Smooth muscle cell (in vitro differentiated cells): Measurements from ENCODE around the gene NUP62. TPM values are rescaled to one million over a fixed set of nuclear protein-coding genes. Genes with fewer than 3 reads are reported as not detected.
"Not testable (repeated sequence)": the region's sequence is repeated elsewhere in the genome, so short reads cannot be mapped to it uniquely, and the experiment has no call there.

ENCODE experiments used
- DNase-seq: peaks from one replicate; lab custom pipeline; 2025; ENCODE audit not compliant: unreplicated experiment; lab: John Stamatoyannopoulos, UW
- H2AFZ ChIP-seq: fragments of 200-600 bp; sonication (generic); 2 replicates; pipeline ENCODE4 v1.6.0; 2016; ENCODE audit warnings: antibody characterized with exemption, low read depth, mild to moderate bottlenecking
- H3F3A ChIP-seq: fragments of 200-600 bp; sonication (generic); 2 replicates; pipeline ENCODE4 v1.6.0; 2017; ENCODE audit warnings: antibody characterized with exemption, low read depth
- H3K27ac ChIP-seq: fragments of 200-600 bp; sonication (generic); 2 replicates; pipeline ENCODE4 v1.5.1; 2016; ENCODE audit warnings: low read depth, mild to moderate bottlenecking
- H3K27me3 ChIP-seq: fragments of 200-600 bp; sonication (generic); 2 replicates; pipeline ENCODE4 v1.6.1; 2016; ENCODE audit warnings: low read depth, mild to moderate bottlenecking
- H3K36me3 ChIP-seq: fragments of 200-600 bp; sonication (generic); 2 replicates; pipeline ENCODE4 v1.5.1; 2016; ENCODE audit warnings: low read depth
- H3K4me1 ChIP-seq: fragments of 200-600 bp; sonication (generic); 2 replicates; pipeline ENCODE4 v1.5.1; 2016; ENCODE audit warnings: low read depth
- H3K4me2 ChIP-seq: fragments of 200-600 bp; sonication (generic); 2 replicates; pipeline ENCODE4 v1.6.0; 2016; ENCODE audit warnings: mild to moderate bottlenecking
- H3K4me3 ChIP-seq: fragments of 200-600 bp; sonication (generic); 2 replicates; pipeline ENCODE4 v1.5.1; 2016; ENCODE audit warnings: mild to moderate bottlenecking
- H3K79me2 ChIP-seq: fragments of 200-600 bp; sonication (generic); 2 replicates; pipeline ENCODE4 v1.6.0; 2016; ENCODE audit warnings: low read depth, mild to moderate bottlenecking
- H3K9ac ChIP-seq: fragments of 200-600 bp; sonication (generic); 2 replicates; pipeline ENCODE4 v1.6.0; 2016; ENCODE audit warnings: low read depth
- H3K9me3 ChIP-seq: fragments of 200-600 bp; sonication (generic); replicated peaks from 2 replicates; pipeline ENCODE4 v1.5.1; 2016; ENCODE audit warnings: low read depth
- H4K20me1 ChIP-seq: fragments of 200-600 bp; sonication (generic); 2 replicates; pipeline ENCODE4 v1.6.0; 2016; ENCODE audit warnings: low read depth
- CTCF ChIP-seq: fragments of 200-600 bp; sonication (generic); IDR thresholded peaks from 2 replicates; pipeline ENCODE4 v1.5.1; 2017; ENCODE audit warnings: borderline replicate concordance, mild to moderate bottlenecking, antibody characterized with exemption; ENCODE audit not compliant: insufficient read depth, poor library complexity, severe bottlenecking
- WGBS: methylation state at CpG from one replicate; pipeline ENCODE4 v1.1.7; 2016; ENCODE audit warnings: low lambda C conversion rate; 5-methylcytosine and 5-hydroxymethylcytosine counted together
- polyA plus RNA-seq: library from polyadenylated mRNA; unstranded; fragments of >200 nt; fragmentation: Nextera tagmentation; extraction: Ambion mirVana; gene quantifications from 2 replicates; pipeline ENCODE4 v1.2.1, GENCODE V29; 2016
- total RNA-seq: library from RNA; depleted of rRNA; stranded (reverse); fragments of >200 nt; gene quantifications from 2 replicates; pipeline ENCODE4 v1.2.3, GENCODE V29; 2014

The NUP62 gene
- total and polyA plus RNA-seq, 2 experiments from 2014 or later: 24.2 to 29.5 TPM

GRCh38 chr19:49926515-49926914, 2.8 kb downstream of the NUP62 start:
- Histone ChIP-seq H3K9me3 (no peaks in the 10 kb centered on the region), H3K27ac (no peak overlapping the region), H4K20me1 (peaks cover 64% of the 10 kb centered on the region), H3K79me2 (peaks cover 47% of the 10 kb centered on the region), H3K4me3 (no peak overlapping the region), H3K4me2 (no peak overlapping the region), H3K27me3 (no peaks in the 10 kb centered on the region), H3K9ac (no peak overlapping the region), H2AFZ (no peak overlapping the region), H3K36me3 (no peaks in the 10 kb centered on the region), H3K4me1 (peaks cover 3% of the 10 kb centered on the region), H3F3A (peaks cover 17% of the 10 kb centered on the region)
- TF ChIP-seq CTCF: no peak
- WGBS: 99% methylated on average over 10 of the region's 10 CpGs
- no peak for DNase-seq

- Histone ChIP-seq H3K36me3 (no peaks in the 10 kb centered on the region), H3K4me3 (no peak overlapping the region), H3F3A (peaks cover 7% of the 10 kb centered on the region), H3K9ac (no peak overlapping the region), H3K4me1 (peaks cover 3% of the 10 kb centered on the region), H3K27ac (no peak overlapping the region), H3K27me3 (no peaks in the 10 kb centered on the region), H2AFZ (no peak overlapping the region), H3K4me2 (no peak overlapping the region), H3K79me2 (peaks cover 57% of the 10 kb centered on the region), H4K20me1 (peaks cover 70% of the 10 kb centered on the region), H3K9me3 (no peaks in the 10 kb centered on the region)
- no peak for DNase-seq
- TF ChIP-seq CTCF: no peak
- WGBS: 99% methylated on average over 5 of the region's 5 CpGs
These were observed 3.8 kb downstream of the NUP62 start for GRCh38 chr19:49925486-49925885.

GRCh38 chr19:49924881-49925210, 4.5 kb downstream of the NUP62 start:
- not testable (repeated sequence) for H3K36me3 ChIP-seq, H3K4me2 ChIP-seq, H3K27me3 ChIP-seq, H3K4me1 ChIP-seq, H3F3A ChIP-seq, H2AFZ ChIP-seq, H3K9ac ChIP-seq, H3K4me3 ChIP-seq, DNase-seq, H3K27ac ChIP-seq, H3K9me3 ChIP-seq
- peaks cover 74% of the 10 kb centered on the region for H4K20me1 ChIP-seq
- peaks cover 62% of the 10 kb centered on the region for H3K79me2 ChIP-seq
- WGBS: 97% methylated on average over 13 of the region's 13 CpGs

GRCh38 chr19:49924004-49924880, 5.1 kb downstream of the NUP62 start:
- no peak for DNase-seq
- Histone ChIP-seq H3F3A (peaks cover 4% of the 10 kb centered on the region), H3K36me3 (no peaks in the 10 kb centered on the region), H2AFZ (no peak overlapping the region), H3K4me2 (no peak overlapping the region), H3K79me2 (peaks cover 66% of the 10 kb centered on the region), H3K4me1 (peaks cover 3% of the 10 kb centered on the region), H3K27ac (no peak overlapping the region), H3K27me3 (no peaks in the 10 kb centered on the region), H4K20me1 (peaks cover 80% of the 10 kb centered on the region), H3K9ac (no peak overlapping the region), H3K9me3 (no peaks in the 10 kb centered on the region), H3K4me3 (no peak overlapping the region)
- no peak for TF ChIP-seq CTCF
- WGBS: 94% methylated on average over 25 of the region's 25 CpGs
